Breast epithelium (tissue), 4 donors: ENCODE data around the gene LIPC. TPM values are rescaled to one million over a fixed set of nuclear protein-coding genes. Genes with fewer than 3 reads are reported as not detected.

ENCODE experiments used
- DNase-seq, 2 donors: peaks; one replicate each; pipeline ENCODE4 v3.0.0-alpha.2; 2019; ENCODE audit warnings: low spot score in 2 of 2
- H3K27ac ChIP-seq, 2 donors: fragments of 200-600 bp; sonication (generic) in 1 of 2; one replicate each; pipeline ENCODE4 v1.5.1; 2016 to 2019; ENCODE audit warnings: mild to moderate bottlenecking in 1 of 2
- H3K27me3 ChIP-seq, 2 donors: fragments of 200-600 bp; sonication (generic) in 1 of 2; one replicate each; pipeline versions ENCODE4 v1.5.1 to v1.6.0; 2017 to 2019; ENCODE audit warnings: control low read depth in 1 of 2, mild to moderate bottlenecking in 1 of 2
- H3K36me3 ChIP-seq: fragments of 200-600 bp; one replicate; pipeline ENCODE4 v1.5.1; 2019
- H3K4me1 ChIP-seq, 2 donors: fragments of 200-600 bp; sonication (generic); one replicate each; pipeline ENCODE4 v1.5.1; 2016 to 2019; ENCODE audit warnings: control low read depth in 1 of 2
- H3K4me3 ChIP-seq, 3 donors: fragments of 200-600 bp; sonication (generic); 1 replicate in 2 of 3; 2 replicates in 1 of 3; pipeline ENCODE4 v1.5.1; 2016 to 2019; ENCODE audit warnings: mild to moderate bottlenecking in 3 of 3, moderate library complexity in 2 of 3
- H3K9me3 ChIP-seq, 2 donors: fragments of 200-600 bp; sonication (generic) in 1 of 2; one replicate each; pipeline ENCODE4 v1.5.1; 2016 to 2019; ENCODE audit warnings: control low read depth in 1 of 2
- CTCF ChIP-seq, 3 donors: fragments of 450-650 bp; IDR thresholded peaks; one replicate each; pipeline ENCODE4 v1.5.1; 2016 to 2017; ENCODE audit warnings: antibody characterized with exemption in 3 of 3, mild to moderate bottlenecking in 3 of 3, moderate library complexity in 3 of 3
- POLR2A ChIP-seq: fragments of 450-650 bp; IDR thresholded peaks from one replicate; pipeline ENCODE4 v1.6.1; 2016; ENCODE audit warnings: antibody characterized with exemption, mild to moderate bottlenecking, moderate library complexity
- POLR2AphosphoS5 ChIP-seq, 3 donors: sonication (generic); formaldehyde crosslinking; IDR thresholded peaks; one replicate each; pipeline ENCODE4 v1.6.1; 2017; ENCODE audit warnings: antibody characterized with exemption in 3 of 3
- intact Hi-C: fragments of 100-400 bp; cut with DNase I; formaldehyde crosslinking; loops from one replicate; pipeline ENCODE4 v1.15.1; 2023; ENCODE audit warnings: low total_unique reads
- total RNA-seq, 3 donors: library from RNA; depleted of rRNA; stranded (reverse); fragments of >200 nt; gene quantifications; one replicate each; pipeline ENCODE4 v1.1.0, GENCODE V29; 2016

Gene LIPC
- total RNA-seq, 3 donors from 2014 or later = 0.15 to 0.80 TPM; not detected in 1

- DNase-seq = peak in 1 of 2 donors; percentile 14
- Histone ChIP-seq H3K4me1 (no peaks in the 10 kb centered on the region), H3K27me3 (no peaks in the 10 kb centered on the region), H3K4me3 (no peak overlapping the region), H3K27ac (no peak overlapping the region), H3K36me3 (no peaks in the 10 kb centered on the region), H3K9me3 (no peaks in the 10 kb centered on the region)
- intact Hi-C loops = no loop called here
- TF ChIP-seq POLR2A (no peak), POLR2AphosphoS5 (IDR thresholded peaks at IDR 0.05) (no peak), CTCF (IDR thresholded peaks at IDR 0.05) (no peak)
Measured at GRCh38 chr15:58530056-58530590, 98.3 kb downstream of the LIPC start.

GRCh38 chr15:58532126-58532525 lies 100.3 kb downstream of the LIPC start:
- H3K9me3 ChIP-seq = no peaks in the 10 kb centered on the region
- no peak overlapping the region for H3K4me3 ChIP-seq
- no peak for DNase-seq
- no peaks in the 10 kb centered on the region for H3K36me3 ChIP-seq
- TF ChIP-seq POLR2AphosphoS5 (IDR thresholded peaks at IDR 0.05) (no peak), CTCF (IDR thresholded peaks at IDR 0.05) (no peak), POLR2A (no peak)
- no peaks in the 10 kb centered on the region for H3K4me1 ChIP-seq
- H3K27ac ChIP-seq = no peak overlapping the region
- intact Hi-C loops = no loop called here
- H3K27me3 ChIP-seq = no peaks in the 10 kb centered on the region

- intact Hi-C loops = no loop called here
- Histone ChIP-seq H3K36me3 (no peaks in the 10 kb centered on the region), H3K27ac (no peak overlapping the region), H3K4me3 (no peak overlapping the region), H3K27me3 (no peaks in the 10 kb centered on the region), H3K9me3 (no peaks in the 10 kb centered on the region), H3K4me1 (no peaks in the 10 kb centered on the region)
- DNase-seq = no peak
- no peak for TF ChIP-seq POLR2A
- no peak for TF ChIP-seq CTCF (IDR thresholded peaks at IDR 0.05)
- TF ChIP-seq POLR2AphosphoS5 (IDR thresholded peaks at IDR 0.05) = no peak
Measured at GRCh38 chr15:58534556-58534955, 102.8 kb downstream of the LIPC start.

- no peak overlapping the region for H3K4me3 ChIP-seq
- no peaks in the 10 kb centered on the region for H3K9me3 ChIP-seq
- no peak overlapping the region for H3K27ac ChIP-seq
- TF ChIP-seq CTCF (IDR thresholded peaks at IDR 0.05) (no peak), POLR2A (no peak), POLR2AphosphoS5 (IDR thresholded peaks at IDR 0.05) (no peak)
- no peaks in the 10 kb centered on the region for H3K36me3 ChIP-seq
- no peak for DNase-seq
- intact Hi-C loops = no loop called here
- H3K27me3 ChIP-seq = no peaks in the 10 kb centered on the region
- H3K4me1 ChIP-seq = no peaks in the 10 kb centered on the region
Measured at GRCh38 chr15:58535337-58535736, 103.5 kb downstream of the LIPC start.

GRCh38 chr15:58535894-58536293 lies 104.1 kb downstream of the LIPC start:
- no peak overlapping the region for H3K27ac ChIP-seq
- intact Hi-C loops = no loop called here
- DNase-seq = no peak
- no peaks in the 10 kb centered on the region for H3K27me3 ChIP-seq
- H3K9me3 ChIP-seq = no peaks in the 10 kb centered on the region
- no peak overlapping the region for H3K4me3 ChIP-seq
- no peaks in the 10 kb centered on the region for H3K4me1 ChIP-seq
- no peak for TF ChIP-seq POLR2A
- TF ChIP-seq POLR2AphosphoS5 (IDR thresholded peaks at IDR 0.05) = no peak
- no peak for TF ChIP-seq CTCF (IDR thresholded peaks at IDR 0.05)
- no peaks in the 10 kb centered on the region for H3K36me3 ChIP-seq
